HG03469 (cell line): ENCODE results near the gene UGT1A5.

ENCODE experiments used
- ATAC-seq: cut with Tn5 transposase; IDR thresholded peaks from one replicate; pipeline ENCODE4 v1.9.1; 2021; ENCODE audit warnings: mild to moderate bottlenecking, moderate library complexity, moderate number of reproducible peaks; ENCODE audit not compliant: unreplicated experiment

UGT1A5 gene

DNA sequence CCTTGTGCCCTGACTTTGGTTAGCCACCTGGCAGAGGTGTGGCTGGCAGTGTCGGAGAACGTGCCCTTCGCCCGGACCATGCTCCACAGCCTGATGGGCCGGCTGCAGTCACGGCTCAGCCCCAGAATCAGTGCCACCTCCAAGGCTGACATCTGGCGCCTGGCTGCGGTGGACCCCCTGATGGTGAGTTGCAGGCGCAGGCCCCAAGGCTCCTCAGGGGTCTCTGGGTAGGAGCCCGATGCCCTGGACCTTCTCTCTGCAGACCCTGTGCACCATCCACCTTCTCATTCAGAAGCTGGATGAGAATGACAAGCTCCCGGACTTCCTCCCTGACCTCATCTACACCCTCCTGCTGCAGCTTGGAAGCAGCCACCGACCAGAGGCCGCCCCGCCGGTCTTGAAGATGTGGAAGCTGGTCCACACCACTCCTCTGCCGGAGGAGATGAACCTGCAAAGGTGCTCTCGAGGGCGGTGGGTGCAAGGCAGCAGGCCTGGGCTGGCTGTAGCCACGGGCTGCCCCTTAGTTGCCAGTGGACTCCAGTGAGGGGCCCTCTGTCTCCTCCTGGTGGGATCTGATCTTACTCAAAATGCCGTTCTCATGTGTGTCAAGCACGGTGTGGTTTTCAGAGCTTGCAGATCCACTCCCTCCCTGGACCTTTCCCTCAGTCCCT, 109.5 kb downstream of the UGT1A5 start:
- ATAC-seq = no peak
